Suprapubic skin (tissue), 4 donors: ENCODE results near the gene ZNF550. TPM values are rescaled to one million over a fixed set of nuclear protein-coding genes. Genes with fewer than 3 reads are reported as not detected.
A peak's percentile ranks its signal among the peaks of the same experiment; 100 is the strongest.
"Not testable (repeated sequence)": the region's sequence is repeated elsewhere in the genome, so short reads cannot be mapped to it uniquely, and the experiment has no call there.

Experiments used
- DNase-seq, 2 donors: peaks; one replicate each; pipeline ENCODE4 v3.0.0-alpha.2; 2019; ENCODE audit warnings: low spot score in 2 of 2
- H3K27ac ChIP-seq: fragments of 200-600 bp; sonication (generic); one replicate; pipeline ENCODE4 v1.5.1; 2019
- H3K27me3 ChIP-seq: fragments of 200-600 bp; sonication (generic); one replicate; pipeline ENCODE4 v1.5.1; 2019
- H3K36me3 ChIP-seq: fragments of 200-600 bp; sonication (generic); one replicate; pipeline ENCODE4 v1.5.1; 2019
- H3K4me1 ChIP-seq: fragments of 200-600 bp; sonication (generic); one replicate; pipeline ENCODE4 v1.5.1; 2019
- H3K4me3 ChIP-seq: fragments of 200-600 bp; sonication (generic); one replicate; pipeline ENCODE4 v1.5.1; 2019; ENCODE audit warnings: mild to moderate bottlenecking
- H3K9me3 ChIP-seq: fragments of 200-600 bp; sonication (generic); one replicate; pipeline ENCODE4 v1.5.1; 2019
- POLR2A ChIP-seq, 2 donors: fragments of 450-650 bp; IDR thresholded peaks; one replicate each; pipeline ENCODE4 v1.6.1; 2017; ENCODE audit warnings: antibody characterized with exemption in 2 of 2, mild to moderate bottlenecking in 2 of 2, moderate library complexity in 2 of 2
- POLR2AphosphoS5 ChIP-seq, 3 donors: sonication (generic); formaldehyde crosslinking; IDR thresholded peaks; one replicate each; pipeline ENCODE4 v1.6.1; 2017; ENCODE audit warnings: antibody characterized with exemption in 3 of 3
- WGBS: methylation state at CpG from one replicate; pipeline ENCODE4 v1.1.5; 2018; 5-methylcytosine and 5-hydroxymethylcytosine counted together
- total RNA-seq, 4 donors: library from RNA; depleted of rRNA; stranded (reverse); fragments of >200 nt; gene quantifications; one replicate each; pipeline ENCODE4 v1.1.0, GENCODE V29; 2016
- TF ChIP-seq, protein P1 (sequence below), 2 donors: fragments of 200-600 bp in 1 of 2; fragments of 450-650 bp in 1 of 2; sonication (generic) in 1 of 2; IDR thresholded peaks; one replicate each; pipeline ENCODE4 v1.5.1; 2016 to 2019; ENCODE audit warnings: antibody characterized with exemption in 2 of 2, mild to moderate bottlenecking in 1 of 2, moderate library complexity in 1 of 2

ZNF550 gene
- total RNA-seq, 4 donors from 2014 or later, result 6.6 to 21.9 (median 11.3) TPM

GRCh38 chr19:57499680-57500395 is 59.8 kb downstream of the ZNF550 start, which contains the start of gene ZNF773:
ZNF773 (plus strand) TSS chr19:57499938; CDS start chr19:57500081, 143 bp downstream.
- peak within 1 kb of the TSS; percentile 92 for H3K27ac ChIP-seq
- WGBS, result 3% methylated on average over 47 of the region's 69 CpGs
- H3K27me3 ChIP-seq, H3K9me3 ChIP-seq, H3K4me1 ChIP-seq: not testable (repeated sequence)
- DNase-seq, result peak; percentile 97
- peak within 1 kb of the TSS; percentile 77 for H3K4me3 ChIP-seq
- TF ChIP-seq POLR2AphosphoS5 (IDR thresholded peaks at IDR 0.05) (peak in 2 of 3 donors; percentile 56 to 88), POLR2A (IDR thresholded peaks at IDR 0.05) (peak in 1 of 2 donors; percentile 61)
- peaks cover 11% of the 10 kb centered on the region for H3K36me3 ChIP-seq

DNA sequence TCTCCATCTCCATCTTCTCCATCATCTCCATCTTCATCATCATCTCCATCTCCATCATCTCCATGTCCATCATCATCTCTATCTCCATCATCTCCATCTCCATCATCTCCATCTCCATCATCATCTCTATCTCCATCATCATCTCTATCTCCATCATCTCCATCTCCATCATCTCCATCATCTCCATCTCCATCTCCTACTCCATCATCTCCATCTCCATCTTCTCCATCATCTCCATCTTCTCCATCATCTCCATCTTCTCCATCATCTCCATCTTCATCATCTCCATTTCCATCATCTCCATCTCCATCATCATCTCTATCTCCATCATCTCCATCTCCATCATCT is 60.4 kb downstream of the ZNF550 start:
- DNase-seq, H3K27ac ChIP-seq, H3K4me1 ChIP-seq, H3K9me3 ChIP-seq, H3K27me3 ChIP-seq, H3K36me3 ChIP-seq: not testable (repeated sequence)
- H3K4me3 ChIP-seq, result peak overlapping the region; percentile 77

- 0% methylated on average over 1 of the region's 1 CpG for WGBS
- not testable (repeated sequence) for H3K4me1 ChIP-seq, H3K27ac ChIP-seq, H3K27me3 ChIP-seq, DNase-seq, H3K9me3 ChIP-seq
- H3K4me3 ChIP-seq, result peak overlapping the region; percentile 71
- peaks cover 30% of the 10 kb centered on the region for H3K36me3 ChIP-seq
These were observed 71.4 kb downstream of the ZNF550 start for GRCh38 chr19:57488299-57488644.

- WGBS, result 1% methylated on average over 32 of the region's 69 CpGs
- Histone ChIP-seq H3K4me3 (peak within 1 kb of the TSS; percentile 71), H3K36me3 (peaks cover 24% of the 10 kb centered on the region), H3K27ac (peak within 1 kb of the TSS; percentile 82)
- peak; percentile 94 to 96 for DNase-seq
- H3K27me3 ChIP-seq, H3K9me3 ChIP-seq, H3K4me1 ChIP-seq: not testable (repeated sequence)
- peak in 2 of 3 donors; percentile 41 to 60 for TF ChIP-seq POLR2AphosphoS5 (IDR thresholded peaks at IDR 0.05)
- peak in 1 of 2 donors; percentile 15 for TF ChIP-seq POLR2A (IDR thresholded peaks at IDR 0.05)
- TF ChIP-seq, protein P1, sequence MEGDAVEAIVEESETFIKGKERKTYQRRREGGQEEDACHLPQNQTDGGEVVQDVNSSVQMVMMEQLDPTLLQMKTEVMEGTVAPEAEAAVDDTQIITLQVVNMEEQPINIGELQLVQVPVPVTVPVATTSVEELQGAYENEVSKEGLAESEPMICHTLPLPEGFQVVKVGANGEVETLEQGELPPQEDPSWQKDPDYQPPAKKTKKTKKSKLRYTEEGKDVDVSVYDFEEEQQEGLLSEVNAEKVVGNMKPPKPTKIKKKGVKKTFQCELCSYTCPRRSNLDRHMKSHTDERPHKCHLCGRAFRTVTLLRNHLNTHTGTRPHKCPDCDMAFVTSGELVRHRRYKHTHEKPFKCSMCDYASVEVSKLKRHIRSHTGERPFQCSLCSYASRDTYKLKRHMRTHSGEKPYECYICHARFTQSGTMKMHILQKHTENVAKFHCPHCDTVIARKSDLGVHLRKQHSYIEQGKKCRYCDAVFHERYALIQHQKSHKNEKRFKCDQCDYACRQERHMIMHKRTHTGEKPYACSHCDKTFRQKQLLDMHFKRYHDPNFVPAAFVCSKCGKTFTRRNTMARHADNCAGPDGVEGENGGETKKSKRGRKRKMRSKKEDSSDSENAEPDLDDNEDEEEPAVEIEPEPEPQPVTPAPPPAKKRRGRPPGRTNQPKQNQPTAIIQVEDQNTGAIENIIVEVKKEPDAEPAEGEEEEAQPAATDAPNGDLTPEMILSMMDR (IDR thresholded peaks at IDR 0.05), result peak in 1 of 2 donors; percentile 6
These were observed 72.0 kb downstream of the ZNF550 start, which contains the start of gene ZNF419 for GRCh38 chr19:57487477-57488298. ZNF419 (plus strand) TSS chr19:57487750; CDS start chr19:57487951, 201 bp downstream.

Other genes starting within 250 kb of the ZNF550 start
- gene ZNF543, start 239.4 kb downstream of the ZNF550 start, total RNA-seq, result 10 to 100 TPM in 3 of 4 donors, 1 to 10 TPM in 1; 9.8 to 15.8 (median 11.6) TPM
- gene ZNF304, start 208.6 kb downstream of the ZNF550 start, total RNA-seq, result 10 to 100 TPM in 3 of 4 donors, 1 to 10 TPM in 1; 10.0 to 12.4 (median 11.3) TPM
- gene TRAPPC2B, start 196.3 kb downstream of the ZNF550 start, total RNA-seq, result 10 to 100 TPM; 16.5 to 20.7 (median 19.9) TPM
- gene ZNF547, start 196.3 kb downstream of the ZNF550 start, total RNA-seq, result 1 to 10 TPM; 1.8 to 4.2 (median 2.7) TPM
- gene ZNF548, start 170.0 kb downstream of the ZNF550 start, total RNA-seq, result 10 to 100 TPM; 18.8 to 30.9 (median 25.7) TPM
- 10 to 100 TPM; 10.2 to 23.8 (median 15.2) TPM for gene ZNF17, start 148.7 kb downstream of the ZNF550 start, total RNA-seq
- gene ZNF749, start 124.5 kb downstream of the ZNF550 start, total RNA-seq, result 10 to 100 TPM in 3 of 4 donors, 1 to 10 TPM in 1; 8.3 to 15.5 (median 13.5) TPM
- gene VN1R1, start 102.7 kb downstream of the ZNF550 start, total RNA-seq, result 1 to 10 TPM in 3 of 4 donors, under 1 TPM in 1; 0.76 to 3.9 (median 1.2) TPM
- 10 to 100 TPM in 2 of 4 donors, 1 to 10 TPM in 2; 6.1 to 15.0 (median 10.9) TPM for gene ZNF772, start 82.3 kb downstream of the ZNF550 start, total RNA-seq
- gene ZNF419, start 72.1 kb downstream of the ZNF550 start, total RNA-seq, result 10 to 100 TPM in 1 of 4 donors, 1 to 10 TPM in 3; 7.9 to 20.4 (median 8.9) TPM
- gene ZNF773, start 59.9 kb downstream of the ZNF550 start, total RNA-seq, result 10 to 100 TPM; 10.5 to 24.1 (median 16.2) TPM
- gene ZNF549, start 32.5 kb downstream of the ZNF550 start, total RNA-seq, result 1 to 10 TPM; 3.4 to 9.5 (median 4.9) TPM
- 1 to 10 TPM; 5.3 to 8.7 (median 6.1) TPM for gene ZNF416, start 19.0 kb upstream of the ZNF550 start, total RNA-seq
- gene ZIK1, start 24.3 kb upstream of the ZNF550 start, total RNA-seq, result 1 to 10 TPM; 3.0 to 5.7 (median 4.1) TPM
- gene ZNF530, start 40.0 kb upstream of the ZNF550 start, total RNA-seq, result 1 to 10 TPM; 4.7 to 9.7 (median 7.2) TPM
- gene ZNF134, start 54.4 kb upstream of the ZNF550 start, total RNA-seq, result 10 to 100 TPM; 15.8 to 35.0 (median 21.5) TPM
- gene ZNF211, start 73.3 kb upstream of the ZNF550 start, total RNA-seq, result 10 to 100 TPM in 3 of 4 donors, 1 to 10 TPM in 1; 7.5 to 21.3 (median 14.1) TPM
- gene ZSCAN4, start 109.1 kb upstream of the ZNF550 start, total RNA-seq, result 1 to 10 TPM in 2 of 4 donors, not detected in 2; 2.3 to 3.9 TPM
- 10 to 100 TPM; 21.5 to 42.3 (median 29.7) TPM for gene ZNF551, start 122.1 kb upstream of the ZNF550 start, total RNA-seq
- gene ZNF154, start 149.3 kb upstream of the ZNF550 start, total RNA-seq, result 1 to 10 TPM in 2 of 4 donors, under 1 TPM in 1, not detected in 1; 0.13 to 1.3 (median 1.3) TPM
- 1 to 10 TPM; 2.0 to 8.4 (median 2.8) TPM for gene ZNF671, start 167.8 kb upstream of the ZNF550 start, total RNA-seq
- 10 to 100 TPM; 11.2 to 23.8 (median 15.0) TPM for gene ZNF776, start 187.0 kb upstream of the ZNF550 start, total RNA-seq
- 10 to 100 TPM; 20.6 to 47.4 (median 26.8) TPM for gene ZNF586, start 209.8 kb upstream of the ZNF550 start, total RNA-seq